GM18951 (cell line): ENCODE data around the gene RPS6KB2.

Experiments
- POLR2A ChIP-seq: IDR thresholded peaks from 4 replicates; pipeline ENCODE4 v1.6.1; 2011; ENCODE audit warnings: mild to moderate bottlenecking; ENCODE audit not compliant: insufficient read length, insufficient read depth; ENCODE audit errors: extremely low read depth
- in situ Hi-C: fragments of 300-500 bp; cut with MboI; formaldehyde crosslinking; loops from one replicate; pipeline ENCODE4 v1.12.0; 2022; ENCODE audit warnings: low sequenced_read_pairs, mixed read lengths, inconsistent platforms; ENCODE audit not compliant: unreplicated experiment

Gene RPS6KB2

DNA sequence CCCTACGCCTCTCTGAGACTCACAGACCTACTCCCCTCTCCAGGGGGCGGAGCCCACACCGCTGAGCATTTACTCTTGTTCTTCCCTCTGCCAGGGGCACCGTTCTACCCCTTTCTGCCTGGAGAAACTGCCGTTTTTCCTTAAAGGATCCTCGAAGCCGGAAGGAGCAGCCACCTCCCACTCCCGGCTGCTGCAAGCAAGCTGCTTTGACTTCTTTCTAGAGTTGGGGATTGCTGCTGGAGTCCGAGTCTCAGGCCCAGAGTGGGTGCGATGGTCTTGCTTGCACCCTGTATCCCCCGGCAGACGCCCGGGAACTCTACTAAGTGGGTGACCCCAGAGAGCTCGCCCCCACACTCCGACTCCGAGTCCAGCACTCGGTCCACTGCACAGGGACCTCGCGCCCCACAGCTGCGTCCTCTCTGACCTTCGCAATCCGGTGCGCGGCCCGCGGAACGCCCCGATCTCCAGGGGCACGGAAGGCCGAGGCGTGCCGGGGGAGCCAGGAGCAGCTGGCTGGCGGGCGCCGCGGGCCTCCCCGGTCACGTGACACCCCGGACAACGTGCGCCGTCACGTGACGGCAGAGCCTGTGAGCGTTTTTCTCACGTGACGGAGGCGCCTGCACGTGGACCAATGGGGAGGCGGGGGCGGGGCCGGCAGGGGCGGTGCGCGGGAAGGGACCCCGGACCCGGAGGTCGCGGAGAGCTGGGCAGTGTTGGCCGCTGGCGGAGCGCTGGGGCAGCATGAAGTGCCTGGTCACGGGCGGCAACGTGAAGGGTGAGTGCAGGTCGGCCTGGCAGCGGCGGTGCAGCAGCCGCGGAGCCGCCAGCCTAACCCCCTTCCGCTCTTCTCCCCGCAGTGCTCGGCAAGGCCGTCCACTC lies 36.8 kb upstream of the RPS6KB2 start, which contains the start of gene RAD9A:
TSS of gene RAD9A (plus strand) at position 683 of the 879 bp plus-strand sequence. CDS start at position 742, 59 bp downstream.
- peak; percentile 86 for TF ChIP-seq POLR2A
- in situ Hi-C loops = no loop called here

DNA sequence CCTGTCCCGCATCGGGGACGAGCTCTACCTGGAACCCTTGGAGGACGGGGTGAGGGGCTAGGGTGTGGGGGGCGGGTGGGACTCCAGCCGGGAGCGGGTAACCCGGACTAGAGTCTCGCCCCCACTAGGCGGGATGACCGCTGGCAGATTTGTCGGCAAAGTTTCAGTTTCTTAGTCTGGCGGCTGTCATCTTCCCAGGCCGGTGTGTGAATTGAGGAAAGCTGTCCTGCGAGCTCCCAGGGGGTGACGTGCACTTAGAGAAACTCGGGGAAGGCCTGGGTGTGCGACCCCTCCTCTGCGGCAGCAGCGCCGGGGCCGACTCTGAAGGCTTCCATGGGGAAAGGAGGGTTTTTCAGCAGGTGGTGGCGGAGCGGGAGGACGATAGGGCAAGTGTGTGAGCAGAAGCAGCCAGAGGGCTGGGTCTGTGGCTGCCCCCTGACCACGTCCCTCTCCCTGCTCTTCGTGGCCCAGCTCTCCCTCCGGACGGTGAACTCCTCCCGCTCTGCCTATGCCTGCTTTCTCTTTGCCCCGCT lies 36.0 kb upstream of the RPS6KB2 start:
- no peak for TF ChIP-seq POLR2A
- in situ Hi-C loops = no loop called here

DNA sequence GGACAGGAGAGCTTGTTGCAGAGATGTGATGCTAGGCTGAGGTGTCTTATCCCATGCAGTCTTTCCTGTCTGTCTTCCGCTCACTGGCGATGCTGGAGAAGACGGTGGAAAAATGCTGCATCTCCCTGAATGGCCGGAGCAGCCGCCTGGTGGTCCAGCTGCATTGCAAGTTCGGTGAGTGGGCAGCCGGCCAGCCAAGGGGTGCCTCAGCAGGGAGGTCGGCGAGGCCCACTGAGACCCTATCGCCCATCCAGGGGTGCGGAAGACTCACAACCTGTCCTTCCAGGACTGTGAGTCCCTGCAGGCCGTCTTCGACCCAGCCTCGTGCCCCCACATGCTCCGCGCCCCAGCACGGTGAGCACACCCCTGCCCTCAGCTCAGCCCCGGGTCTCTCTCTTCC lies 34.9 kb upstream of the RPS6KB2 start:
- in situ Hi-C loops = no loop called here
- TF ChIP-seq POLR2A = no peak

DNA sequence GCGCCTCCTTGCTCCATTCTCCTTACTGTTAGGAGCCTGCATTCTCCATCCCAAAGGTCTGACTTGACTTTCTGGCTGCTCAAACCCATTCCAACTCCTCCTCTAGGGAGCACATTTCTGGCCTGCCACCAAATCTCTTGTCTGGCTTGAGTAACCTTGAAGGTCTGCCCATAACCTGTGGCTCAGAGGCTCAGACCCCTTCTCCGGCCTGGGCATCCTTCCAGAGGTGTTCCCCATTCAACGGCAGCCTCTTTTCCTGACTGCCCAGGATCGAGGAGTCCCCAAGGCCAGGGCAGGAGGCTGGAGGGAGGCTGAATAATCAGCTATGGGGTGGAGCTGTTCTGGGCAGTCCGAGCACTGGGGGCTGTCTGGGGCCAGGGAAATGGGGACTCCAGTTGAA lies 34.3 kb upstream of the RPS6KB2 start:
- in situ Hi-C loops = no loop called here

DNA sequence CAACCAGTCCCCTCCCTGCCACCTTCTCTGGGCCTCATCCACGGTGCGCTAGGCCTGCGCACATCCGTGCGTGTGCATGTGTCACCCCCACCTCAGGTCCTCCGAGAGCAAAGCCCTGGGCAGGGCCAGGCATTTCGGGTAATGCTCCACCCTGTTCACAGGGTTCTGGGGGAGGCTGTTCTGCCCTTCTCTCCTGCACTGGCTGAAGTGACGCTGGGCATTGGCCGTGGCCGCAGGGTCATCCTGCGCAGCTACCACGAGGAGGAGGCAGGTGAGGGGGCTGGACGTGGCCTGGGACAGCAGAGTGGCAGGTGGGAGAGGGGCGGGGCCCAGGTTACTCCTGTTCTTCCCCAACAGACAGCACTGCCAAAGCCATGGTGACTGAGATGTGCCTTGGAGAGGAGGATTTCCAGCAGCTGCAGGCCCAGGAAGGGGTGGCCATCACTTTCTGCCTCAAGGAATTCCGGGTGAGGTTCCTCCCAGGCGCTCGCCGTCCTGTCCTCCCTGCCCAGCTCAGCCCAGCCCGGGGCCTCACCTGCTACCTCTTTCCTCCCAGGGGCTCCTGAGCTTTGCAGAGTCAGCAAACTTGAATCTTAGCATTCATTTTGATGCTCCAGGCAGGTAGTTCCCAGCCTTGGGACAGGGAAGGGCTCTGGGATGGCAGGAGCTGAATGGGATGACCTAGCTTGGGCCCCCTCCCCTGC lies 32.6 kb upstream of the RPS6KB2 start:
- in situ Hi-C loops = no loop called here
- TF ChIP-seq POLR2A = no peak

More for the DNA sequence above, 34.3 kb upstream of the RPS6KB2 start:
- TF ChIP-seq POLR2A = no peak

DNA sequence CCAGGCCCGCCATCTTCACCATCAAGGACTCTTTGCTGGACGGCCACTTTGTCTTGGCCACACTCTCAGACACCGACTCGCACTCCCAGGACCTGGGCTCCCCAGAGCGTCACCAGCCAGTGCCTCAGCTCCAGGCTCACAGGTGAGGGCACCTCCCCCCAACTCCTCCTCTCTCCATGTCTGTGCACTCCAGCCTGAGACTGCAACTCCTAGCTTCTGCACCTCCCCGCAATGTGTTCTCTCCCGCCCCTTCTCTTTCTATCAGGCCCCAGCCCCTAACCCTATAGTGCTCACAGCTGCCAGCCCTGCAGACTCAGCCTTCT lies 32.1 kb upstream of the RPS6KB2 start:
- no peak for TF ChIP-seq POLR2A
- in situ Hi-C loops = no loop called here

DNA sequence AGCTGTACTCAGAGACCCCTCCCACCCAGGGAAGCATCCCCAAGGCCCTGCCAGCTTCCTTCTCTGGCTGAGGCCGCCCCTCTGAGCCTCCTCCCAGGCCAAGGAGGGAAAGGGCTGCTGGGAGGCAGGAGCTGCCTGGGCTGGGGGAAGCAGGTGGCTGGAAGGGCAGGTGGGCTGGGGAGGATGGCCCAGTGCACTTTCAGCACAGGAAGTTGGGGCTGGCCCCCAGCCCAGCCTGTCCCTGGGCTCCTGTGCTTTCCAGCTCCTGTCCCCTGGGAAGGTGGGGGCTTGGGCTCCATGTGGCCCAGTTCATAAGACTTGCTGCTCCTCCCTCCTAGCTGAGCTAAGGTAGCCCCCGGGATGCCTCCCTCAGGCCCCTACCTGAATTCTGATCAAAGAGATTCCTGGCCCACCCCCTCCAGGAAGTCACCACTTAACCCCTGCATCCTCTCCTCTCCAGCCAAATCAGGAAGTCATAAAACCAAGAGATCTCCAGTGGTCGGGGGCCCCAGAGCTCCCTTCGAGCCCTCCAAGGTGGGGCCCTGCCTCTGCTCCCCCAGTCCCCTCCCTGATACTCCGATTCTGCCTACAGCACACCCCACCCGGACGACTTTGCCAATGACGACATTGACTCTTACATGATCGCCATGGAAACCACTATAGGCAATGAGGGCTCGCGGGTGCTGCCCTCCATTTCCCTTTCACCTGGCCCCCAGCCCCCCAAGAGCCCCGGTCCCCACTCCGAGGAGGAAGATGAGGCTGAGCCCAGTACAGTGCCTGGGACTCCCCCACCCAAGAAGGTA lies 31.5 kb upstream of the RPS6KB2 start:
- in situ Hi-C loops = no loop called here
- no peak for TF ChIP-seq POLR2A

DNA sequence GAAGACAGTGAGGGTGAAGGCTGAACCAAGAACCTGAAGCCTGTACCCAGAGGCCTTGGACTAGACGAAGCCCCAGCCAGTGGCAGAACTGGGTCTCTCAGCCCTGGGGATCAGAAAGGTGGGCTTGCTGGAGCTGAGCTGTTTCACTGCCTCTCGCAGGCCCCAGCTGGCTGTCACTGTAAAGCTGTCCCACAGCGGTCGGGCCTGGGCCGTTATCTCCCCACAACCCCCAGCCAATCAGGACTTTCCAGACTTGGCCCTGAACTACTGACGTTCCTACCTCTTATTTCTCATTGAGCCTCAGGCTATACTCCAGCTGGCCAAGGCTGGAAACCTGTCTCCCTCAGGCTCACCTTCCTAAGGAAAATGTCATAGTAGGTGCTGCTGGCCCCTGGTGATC lies 30.8 kb upstream of the RPS6KB2 start:
- TF ChIP-seq POLR2A = no peak
- in situ Hi-C loops = no loop called here

DNA sequence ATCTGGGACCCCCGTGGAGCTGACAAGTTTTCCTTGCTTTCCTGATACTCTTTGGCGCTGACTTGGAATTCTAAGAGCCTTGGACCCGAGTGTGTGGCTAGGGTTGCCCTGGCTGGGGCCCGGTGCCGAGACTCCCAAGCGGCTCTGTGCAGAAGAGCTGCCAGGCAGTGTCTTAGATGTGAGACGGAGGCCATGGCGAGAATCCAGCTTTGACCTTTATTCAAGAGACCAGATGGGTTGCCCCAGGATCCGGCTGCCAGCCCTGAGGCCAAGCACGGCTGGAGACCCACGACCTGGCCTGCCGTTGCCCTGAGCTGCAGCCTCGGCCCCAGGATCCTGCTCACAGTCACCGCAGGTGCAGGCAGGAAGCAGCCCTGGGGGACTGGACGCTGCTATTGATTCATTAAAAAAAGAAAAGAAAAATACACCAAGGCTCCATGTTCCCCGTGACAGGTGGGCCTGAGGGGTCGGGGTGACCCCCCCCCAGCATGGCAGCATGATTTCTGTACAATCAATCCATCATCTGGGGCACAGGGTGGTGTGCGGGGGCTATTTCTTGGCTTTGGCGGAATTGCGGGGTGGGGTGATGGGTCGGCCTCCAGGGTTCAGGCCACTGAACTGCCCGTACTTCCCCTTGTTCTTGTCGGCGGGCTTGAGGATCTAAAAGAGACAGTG lies 30.2 kb upstream of the RPS6KB2 start:
- in situ Hi-C loops = no loop called here
- TF ChIP-seq POLR2A = no peak

DNA sequence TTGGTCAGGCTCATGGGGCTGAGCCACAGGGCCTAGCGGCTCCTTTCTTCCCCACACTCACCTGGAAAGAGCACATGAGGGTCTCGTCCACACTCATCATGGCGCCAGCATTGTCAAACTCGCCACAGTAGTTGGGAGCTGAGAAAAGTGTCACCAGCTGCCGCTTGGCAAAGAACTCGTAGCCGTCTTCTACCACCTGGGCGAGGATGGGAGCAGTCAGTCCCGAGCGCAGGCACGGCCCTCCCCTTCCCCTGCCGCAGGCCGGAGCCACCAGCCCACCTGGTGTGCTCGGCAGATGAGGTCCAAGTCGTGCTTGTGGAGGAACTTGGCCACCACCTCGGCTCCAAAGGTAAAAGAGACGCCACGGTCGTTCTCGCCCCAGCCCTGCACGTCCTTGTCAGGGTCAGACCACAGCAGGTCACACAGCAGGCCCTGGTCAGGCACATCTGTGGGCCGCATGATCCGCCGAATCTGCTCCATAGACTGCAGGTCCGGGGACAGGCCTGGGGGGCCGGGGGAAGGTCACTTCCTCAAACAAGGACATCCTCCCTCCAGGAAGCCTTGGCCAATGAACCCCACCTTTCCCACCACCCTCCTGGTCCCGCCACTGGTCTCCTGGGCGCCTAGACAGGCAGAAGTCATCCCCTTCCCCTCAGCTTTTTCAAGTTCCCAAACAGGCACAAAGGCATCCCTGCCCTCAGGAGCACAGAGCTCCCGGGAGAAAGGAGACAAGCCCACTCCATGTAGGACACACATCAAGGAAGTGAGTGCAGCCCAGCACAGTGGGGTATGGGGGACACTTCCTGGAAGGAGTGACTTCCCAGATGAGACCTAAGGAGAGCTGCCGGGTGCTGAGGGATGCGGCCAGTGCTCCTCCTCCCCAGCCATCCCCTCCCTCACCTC lies 29.4 kb upstream of the RPS6KB2 start:
- in situ Hi-C loops = no loop called here
- TF ChIP-seq POLR2A = no peak

DNA sequence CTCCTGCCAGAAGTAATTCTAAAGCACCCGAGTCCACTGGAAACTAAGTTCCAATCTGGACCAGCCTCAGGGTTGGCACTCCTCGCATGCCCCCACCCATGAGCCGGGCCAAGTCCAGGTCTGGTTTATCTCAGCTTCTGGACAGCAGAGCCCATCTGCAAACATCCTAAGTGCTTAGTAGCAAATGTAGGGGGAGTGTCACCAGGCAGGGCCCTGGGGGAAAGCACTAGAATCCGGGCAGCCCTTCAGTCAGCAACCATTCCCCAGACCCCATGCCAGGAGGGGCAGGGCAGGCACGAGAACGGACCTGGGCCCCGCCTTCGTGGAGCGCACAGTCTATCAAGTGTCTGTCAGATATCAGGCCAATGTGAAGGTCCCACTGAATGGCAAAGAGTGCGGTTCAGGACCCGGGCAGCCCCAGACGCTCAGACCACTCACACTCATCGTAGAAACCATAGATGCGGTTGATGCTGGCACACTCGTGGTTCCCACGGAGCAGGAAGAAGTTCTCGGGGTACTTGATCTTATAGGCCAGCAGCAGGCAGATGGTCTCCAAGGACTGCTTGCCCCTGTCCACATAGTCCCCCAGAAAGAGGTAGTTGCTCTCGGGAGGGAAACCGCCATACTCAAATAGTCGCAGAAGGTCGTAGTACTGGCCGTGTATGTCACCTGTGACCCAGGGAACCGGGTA lies 27.9 kb upstream of the RPS6KB2 start:
- TF ChIP-seq POLR2A = no peak
- in situ Hi-C loops = no loop called here
